ENCODE data around the gene IREB2. TPM values are rescaled to one million over a fixed set of nuclear protein-coding genes. Genes with fewer than 3 reads are reported as not detected.

Gene IREB2
- total and polyA plus RNA-seq, 2 of the 13 experiments (the other 11 are each of a cell fraction or from before 2014, with no cell fraction given): 24.2 to 30.4 TPM

DNA sequence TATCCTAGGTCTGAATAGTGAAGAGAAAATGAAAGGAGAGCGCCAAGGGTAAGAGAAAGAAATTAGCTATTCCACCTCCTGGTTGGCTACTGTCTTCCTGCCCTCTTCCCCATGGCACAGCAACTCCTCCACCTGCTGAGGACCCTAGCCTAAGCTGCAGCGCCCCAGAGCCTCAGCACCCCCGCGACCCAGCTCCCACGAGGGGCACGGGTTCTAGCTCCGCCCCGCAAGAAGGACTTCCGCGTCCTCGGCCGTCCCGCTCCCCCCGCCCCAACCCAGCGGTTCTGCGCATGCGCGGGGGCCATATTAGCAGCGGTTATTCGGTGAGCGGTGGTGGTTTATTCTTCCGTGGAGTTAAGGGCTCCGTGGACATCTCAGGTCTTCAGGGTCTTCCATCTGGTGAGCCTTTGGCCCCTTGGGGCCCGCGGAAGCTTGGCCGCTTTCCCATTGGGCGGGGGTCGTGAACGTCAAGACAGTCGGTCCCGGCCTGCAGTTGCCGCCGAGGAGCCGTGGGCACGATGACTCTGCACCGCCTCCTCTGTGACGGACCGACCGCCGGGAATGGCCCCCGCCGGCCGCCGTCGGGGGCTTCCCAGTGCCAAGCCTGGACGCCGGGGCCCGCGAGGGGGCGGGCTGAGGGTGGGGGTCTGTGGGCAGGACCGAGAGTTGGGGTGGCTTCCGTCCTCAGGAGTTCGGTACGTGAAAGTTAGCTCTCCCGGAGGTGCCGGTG, 102.3 kb downstream of the IREB2 start, which contains the start of gene PSMA4 (continued):
- TF ChIP-seq TFE3 (CRISPR knock-in tag; IDR thresholded peaks at IDR 0.05): 0 out of 2 replicates have a peak, but pooled peaks have one; percentile 57
- TF ChIP-seq RBFOX2 (IDR thresholded peaks at IDR 0.05; ENCODE audit: low read depth, low read length): peak; percentile 95
- TF ChIP-seq ZNF839 (CRISPR knock-in tag; IDR thresholded peaks at IDR 0.05; ENCODE audit: borderline replicate concordance): 0 out of 2 replicates have a peak, but pooled peaks have one; percentile 15
- peak; percentile 67 for TF ChIP-seq YEATS2 (CRISPR knock-in tag; IDR thresholded peaks at IDR 0.05; ENCODE audit: borderline replicate concordance)
- TF ChIP-seq REL (CRISPR knock-in tag; conservative IDR thresholded peaks at IDR 0.05): peak; percentile 48; the same call in 1 of the 2 replicates
- peak; percentile 67; the same call in 1 of the 2 replicates for TF ChIP-seq THAP11 (CRISPR knock-in tag; IDR thresholded peaks at IDR 0.05)
- TF ChIP-seq, protein P1, sequence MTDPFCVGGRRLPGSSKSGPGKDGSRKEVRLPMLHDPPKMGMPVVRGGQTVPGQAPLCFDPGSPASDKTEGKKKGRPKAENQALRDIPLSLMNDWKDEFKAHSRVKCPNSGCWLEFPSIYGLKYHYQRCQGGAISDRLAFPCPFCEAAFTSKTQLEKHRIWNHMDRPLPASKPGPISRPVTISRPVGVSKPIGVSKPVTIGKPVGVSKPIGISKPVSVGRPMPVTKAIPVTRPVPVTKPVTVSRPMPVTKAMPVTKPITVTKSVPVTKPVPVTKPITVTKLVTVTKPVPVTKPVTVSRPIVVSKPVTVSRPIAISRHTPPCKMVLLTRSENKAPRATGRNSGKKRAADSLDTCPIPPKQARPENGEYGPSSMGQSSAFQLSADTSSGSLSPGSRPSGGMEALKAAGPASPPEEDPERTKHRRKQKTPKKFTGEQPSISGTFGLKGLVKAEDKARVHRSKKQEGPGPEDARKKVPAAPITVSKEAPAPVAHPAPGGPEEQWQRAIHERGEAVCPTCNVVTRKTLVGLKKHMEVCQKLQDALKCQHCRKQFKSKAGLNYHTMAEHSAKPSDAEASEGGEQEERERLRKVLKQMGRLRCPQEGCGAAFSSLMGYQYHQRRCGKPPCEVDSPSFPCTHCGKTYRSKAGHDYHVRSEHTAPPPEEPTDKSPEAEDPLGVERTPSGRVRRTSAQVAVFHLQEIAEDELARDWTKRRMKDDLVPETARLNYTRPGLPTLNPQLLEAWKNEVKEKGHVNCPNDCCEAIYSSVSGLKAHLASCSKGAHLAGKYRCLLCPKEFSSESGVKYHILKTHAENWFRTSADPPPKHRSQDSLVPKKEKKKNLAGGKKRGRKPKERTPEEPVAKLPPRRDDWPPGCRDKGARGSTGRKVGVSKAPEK (CRISPR knock-in tag; IDR thresholded peaks at IDR 0.05; ENCODE audit: borderline replicate concordance): no peak
- peak; percentile 53; the same call in 1 of the 2 replicates for TF ChIP-seq ZNF292 (CRISPR knock-in tag; IDR thresholded peaks at IDR 0.05; ENCODE audit: borderline replicate concordance, low read depth)
- TF ChIP-seq, protein P2, sequence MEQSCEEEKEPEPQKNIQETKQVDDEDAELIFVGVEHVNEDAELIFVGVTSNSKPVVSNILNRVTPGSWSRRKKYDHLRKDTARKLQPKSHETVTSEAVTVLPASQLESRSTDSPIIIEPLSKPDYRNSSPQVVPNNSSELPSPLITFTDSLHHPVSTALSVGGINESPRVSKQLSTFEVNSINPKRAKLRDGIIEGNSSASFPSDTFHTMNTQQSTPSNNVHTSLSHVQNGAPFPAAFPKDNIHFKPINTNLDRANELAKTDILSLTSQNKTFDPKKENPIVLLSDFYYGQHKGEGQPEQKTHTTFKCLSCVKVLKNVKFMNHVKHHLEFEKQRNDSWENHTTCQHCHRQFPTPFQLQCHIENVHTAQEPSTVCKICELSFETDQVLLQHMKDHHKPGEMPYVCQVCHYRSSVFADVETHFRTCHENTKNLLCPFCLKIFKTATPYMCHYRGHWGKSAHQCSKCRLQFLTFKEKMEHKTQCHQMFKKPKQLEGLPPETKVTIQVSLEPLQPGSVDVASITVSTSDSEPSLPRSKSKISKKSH (CRISPR knock-in tag; IDR thresholded peaks at IDR 0.05; ENCODE audit: borderline replicate concordance): peak; percentile 71; the same call in 1 of the 2 replicates
- peak; percentile 93 for TF ChIP-seq ZNF777 (CRISPR knock-in tag; IDR thresholded peaks at IDR 0.05)
- TF ChIP-seq ZFY (CRISPR knock-in tag; IDR thresholded peaks at IDR 0.05): peak; percentile 90
- TF ChIP-seq ZNF138 (CRISPR knock-in tag; IDR thresholded peaks at IDR 0.05; ENCODE audit: low read depth): no peak
- 0 out of 2 replicates have a peak, but pooled peaks have one; percentile 49 for TF ChIP-seq PPARG (CRISPR knock-in tag; conservative IDR thresholded peaks at IDR 0.05)
- no peak for TF ChIP-seq CBX1 (IDR thresholded peaks at IDR 0.05; ENCODE audit: low read depth)
- TF ChIP-seq NKX3-1 (CRISPR knock-in tag; IDR thresholded peaks at IDR 0.05): peak; percentile 51; the same call in 1 of the 2 replicates
- peak; percentile 79 for TF ChIP-seq SALL1 (CRISPR knock-in tag; IDR thresholded peaks at IDR 0.05)
- TF ChIP-seq ZFP36L1 (CRISPR knock-in tag; IDR thresholded peaks at IDR 0.05): 0 out of 2 replicates have a peak, but pooled peaks have one; percentile 64
- TF ChIP-seq, protein P3, sequence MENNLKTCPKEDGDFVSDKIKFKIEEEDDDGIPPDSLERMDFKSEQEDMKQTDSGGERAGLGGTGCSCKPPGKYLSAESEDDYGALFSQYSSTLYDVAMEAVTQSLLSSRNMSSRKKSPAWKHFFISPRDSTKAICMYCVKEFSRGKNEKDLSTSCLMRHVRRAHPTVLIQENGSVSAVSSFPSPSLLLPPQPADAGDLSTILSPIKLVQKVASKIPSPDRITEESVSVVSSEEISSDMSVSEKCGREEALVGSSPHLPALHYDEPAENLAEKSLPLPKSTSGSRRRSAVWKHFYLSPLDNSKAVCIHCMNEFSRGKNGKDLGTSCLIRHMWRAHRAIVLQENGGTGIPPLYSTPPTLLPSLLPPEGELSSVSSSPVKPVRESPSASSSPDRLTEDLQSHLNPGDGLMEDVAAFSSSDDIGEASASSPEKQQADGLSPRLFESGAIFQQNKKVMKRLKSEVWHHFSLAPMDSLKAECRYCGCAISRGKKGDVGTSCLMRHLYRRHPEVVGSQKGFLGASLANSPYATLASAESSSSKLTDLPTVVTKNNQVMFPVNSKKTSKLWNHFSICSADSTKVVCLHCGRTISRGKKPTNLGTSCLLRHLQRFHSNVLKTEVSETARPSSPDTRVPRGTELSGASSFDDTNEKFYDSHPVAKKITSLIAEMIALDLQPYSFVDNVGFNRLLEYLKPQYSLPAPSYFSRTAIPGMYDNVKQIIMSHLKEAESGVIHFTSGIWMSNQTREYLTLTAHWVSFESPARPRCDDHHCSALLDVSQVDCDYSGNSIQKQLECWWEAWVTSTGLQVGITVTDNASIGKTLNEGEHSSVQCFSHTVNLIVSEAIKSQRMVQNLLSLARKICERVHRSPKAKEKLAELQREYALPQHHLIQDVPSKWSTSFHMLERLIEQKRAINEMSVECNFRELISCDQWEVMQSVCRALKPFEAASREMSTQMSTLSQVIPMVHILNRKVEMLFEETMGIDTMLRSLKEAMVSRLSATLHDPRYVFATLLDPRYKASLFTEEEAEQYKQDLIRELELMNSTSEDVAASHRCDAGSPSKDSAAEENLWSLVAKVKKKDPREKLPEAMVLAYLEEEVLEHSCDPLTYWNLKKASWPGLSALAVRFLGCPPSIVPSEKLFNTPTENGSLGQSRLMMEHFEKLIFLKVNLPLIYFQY (CRISPR knock-in tag; IDR thresholded peaks at IDR 0.05; ENCODE audit: borderline replicate concordance): no peak
- TF ChIP-seq ATF7-NPFF (CRISPR knock-in tag; IDR thresholded peaks at IDR 0.05; ENCODE audit: low read depth): peak; percentile 72; the same call in 1 of the 2 replicates

Data from HepG2 (cell line).